ENCODE data around the gene APPBP2.
"Not testable (repeated sequence)": the region's sequence is repeated elsewhere in the genome, so short reads cannot be mapped to it uniquely, and the experiment has no call there.

Gene APPBP2

DNA sequence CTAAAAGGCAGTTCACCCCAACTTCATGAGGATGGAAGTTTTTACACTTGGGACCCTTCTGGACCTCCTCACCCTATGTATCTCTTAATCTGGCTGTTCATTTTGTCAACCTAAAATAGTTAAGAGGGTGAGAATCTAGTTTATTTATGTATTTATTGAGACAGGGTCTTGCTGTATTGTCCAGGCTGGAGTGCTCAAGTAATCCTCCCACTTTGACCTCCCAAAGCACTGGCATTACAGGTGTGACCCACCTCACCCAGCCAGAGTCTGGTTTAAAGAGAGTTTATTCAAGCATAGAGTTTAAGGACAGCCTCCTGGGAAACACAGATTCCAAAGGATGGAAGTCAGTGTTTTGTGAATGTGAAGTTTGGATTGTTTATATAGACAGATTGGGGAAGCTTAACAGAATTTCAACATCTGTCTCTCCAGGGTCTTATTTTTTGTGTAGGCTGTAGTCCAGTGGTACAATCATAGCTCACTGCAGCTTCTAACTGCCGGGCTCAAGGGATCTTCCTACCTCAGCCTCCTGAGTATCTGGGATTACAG is 8.0 kb upstream of the APPBP2 start:
- DNase-seq (ENCODE audit: low spot score): no peak

DNA sequence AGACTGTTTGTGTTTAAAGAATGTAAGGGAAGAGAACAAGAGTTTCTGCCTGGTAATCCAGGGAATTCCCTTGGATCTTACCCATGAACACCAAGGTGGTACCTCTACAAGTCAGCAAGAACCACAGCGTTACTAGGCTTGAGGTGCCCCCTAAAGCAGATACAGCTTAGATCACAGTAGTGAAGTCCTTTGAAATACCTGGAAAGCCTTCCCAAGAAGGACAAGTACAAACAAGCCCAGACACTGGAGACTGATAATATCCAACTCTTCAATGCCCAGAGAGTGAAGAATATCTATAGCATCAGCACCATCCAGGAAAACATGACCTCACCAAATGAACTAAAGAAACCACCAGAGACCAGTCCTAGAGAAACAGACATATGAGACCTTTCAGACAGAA is 3.8 kb upstream of the APPBP2 start:
- no peak for DNase-seq (ENCODE audit: low spot score)

DNA sequence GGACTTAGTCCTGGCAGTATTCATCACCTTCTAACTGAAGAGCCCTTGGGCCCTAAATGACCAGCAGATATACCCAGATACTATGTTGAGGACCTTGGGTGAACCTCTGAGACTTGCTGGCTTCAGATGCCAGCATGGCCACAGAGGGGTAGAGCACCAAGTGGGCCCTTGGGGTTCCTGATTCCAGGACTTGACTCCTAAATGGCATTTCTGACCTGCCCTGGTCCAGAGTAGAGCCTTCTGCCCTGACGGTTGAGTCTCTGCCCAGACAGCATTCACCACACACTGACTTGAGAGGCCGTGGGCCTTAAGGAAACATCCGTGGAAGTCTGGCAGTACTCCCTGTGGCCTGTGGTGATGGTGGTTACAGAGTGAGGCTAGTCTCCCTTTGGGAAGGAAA is 2.8 kb upstream of the APPBP2 start:
- no peak for DNase-seq (ENCODE audit: low spot score)

DNA sequence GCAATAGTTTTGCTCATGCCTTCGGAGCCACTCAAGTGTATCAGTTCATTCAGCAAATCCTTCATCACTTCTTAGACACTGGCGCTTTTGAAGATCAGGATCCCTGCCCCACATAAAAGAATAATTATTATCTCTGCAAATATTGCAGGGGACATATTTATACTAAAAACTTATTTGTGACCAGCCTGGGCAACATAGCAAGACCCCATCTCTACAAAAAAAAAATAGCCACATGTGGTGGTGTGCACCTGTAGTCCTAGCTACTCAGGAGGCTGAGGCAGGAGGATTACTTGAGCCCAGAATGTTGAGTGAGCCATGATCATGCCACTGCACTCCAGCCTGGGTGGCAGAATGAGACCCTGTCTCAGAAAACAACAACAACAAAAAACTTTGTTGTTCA is 1.7 kb upstream of the APPBP2 start:
- DNase-seq (ENCODE audit: low spot score): no peak

DNA sequence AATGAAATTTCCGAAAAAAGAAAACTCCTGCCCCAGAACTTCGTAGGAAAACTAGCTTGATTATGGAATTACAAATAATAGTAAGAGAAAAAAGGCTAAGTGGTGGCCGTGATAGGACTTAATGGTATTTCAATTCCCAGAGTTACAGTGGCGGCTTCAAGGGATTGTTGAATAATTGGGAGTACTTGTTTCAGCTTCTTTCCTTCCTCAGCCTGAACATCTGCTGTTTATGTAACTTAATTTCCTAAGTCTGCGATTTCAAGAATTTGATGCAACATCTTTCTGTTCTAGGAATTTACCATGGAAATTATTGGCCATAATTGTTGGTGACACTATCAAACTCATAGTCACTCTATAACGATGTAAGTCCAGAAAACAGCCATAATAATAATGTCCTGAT is 684 bp upstream of the APPBP2 start:
- no peak for DNase-seq (ENCODE audit: low spot score)

DNA sequence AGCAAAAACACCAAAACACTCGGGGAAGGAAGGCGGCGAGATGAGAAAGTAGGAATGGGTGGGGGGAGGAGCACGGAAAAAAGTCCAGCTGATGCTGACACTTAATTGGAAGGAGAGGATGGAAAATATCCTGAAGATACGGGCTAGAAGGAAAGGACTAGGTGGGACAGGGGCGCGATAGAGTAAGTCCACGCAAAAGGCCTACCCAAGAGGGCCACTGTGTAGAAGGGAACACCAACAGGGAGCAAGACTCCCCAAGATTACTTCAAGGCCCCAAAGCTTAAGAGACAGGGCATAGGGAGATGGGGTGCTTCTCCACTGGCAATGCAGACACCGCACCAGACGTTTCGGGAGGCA is 736 bp downstream of the APPBP2 start:
- no peak for DNase-seq (ENCODE audit: low spot score)

DNA sequence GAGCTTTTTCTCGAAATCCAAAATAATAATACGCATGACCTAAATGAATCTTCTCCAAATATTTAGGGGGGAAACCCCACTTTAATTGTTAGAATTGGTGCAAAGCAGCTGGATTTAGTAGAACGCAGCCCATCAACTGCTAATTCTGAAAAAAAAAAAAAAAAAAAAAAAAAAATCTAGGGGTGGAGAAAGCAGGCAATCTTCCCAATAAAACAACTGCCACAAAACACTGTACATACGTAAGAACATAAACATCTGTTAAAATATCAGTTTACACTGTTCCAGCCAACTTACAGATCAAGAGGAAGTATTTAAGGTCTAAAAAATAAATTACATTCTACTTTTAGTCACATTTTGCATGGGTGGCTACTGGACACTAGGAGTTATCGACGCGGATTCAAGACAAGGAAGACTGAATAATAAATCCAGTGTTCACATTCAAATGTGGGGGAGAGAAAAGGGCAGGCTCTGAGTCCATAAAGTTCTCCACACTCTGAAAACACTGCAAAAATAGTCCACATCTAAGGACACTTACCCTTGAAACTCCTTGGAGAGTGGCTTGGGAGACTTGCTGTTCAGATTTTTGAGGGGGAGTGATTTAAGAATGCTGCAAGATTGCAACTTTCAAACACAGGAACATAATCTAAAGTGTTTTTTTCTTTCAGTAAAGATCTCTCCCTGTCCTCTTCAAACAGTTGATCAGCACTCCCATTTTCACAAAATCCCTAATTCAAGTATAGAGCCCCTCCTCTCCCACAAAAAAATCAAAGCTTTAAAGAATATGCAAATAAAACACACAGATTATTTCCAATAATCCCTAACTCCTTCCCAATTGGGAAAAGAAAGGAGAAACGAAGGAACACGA is 1.3 kb downstream of the APPBP2 start:
- no peak for DNase-seq (ENCODE audit: low spot score)

DNA sequence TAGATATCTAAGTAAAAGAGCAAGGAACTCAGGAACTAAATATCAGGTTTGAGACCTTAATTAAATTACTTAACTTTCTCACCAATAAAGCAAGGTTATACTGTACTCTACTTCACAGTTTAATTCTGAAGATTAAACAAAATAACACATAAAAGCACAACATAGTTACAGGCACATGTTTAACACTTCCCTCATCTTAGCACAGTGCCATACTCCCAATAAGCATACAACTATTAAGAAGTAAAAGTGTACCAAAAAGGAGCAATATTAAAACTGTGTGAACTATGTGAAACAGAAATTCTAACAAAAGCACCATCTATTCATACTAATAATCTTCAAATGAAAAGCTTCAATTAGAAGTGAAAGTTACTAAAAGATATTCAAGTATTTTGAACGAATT is 2.2 kb downstream of the APPBP2 start:
- no peak for DNase-seq (ENCODE audit: low spot score)

DNA sequence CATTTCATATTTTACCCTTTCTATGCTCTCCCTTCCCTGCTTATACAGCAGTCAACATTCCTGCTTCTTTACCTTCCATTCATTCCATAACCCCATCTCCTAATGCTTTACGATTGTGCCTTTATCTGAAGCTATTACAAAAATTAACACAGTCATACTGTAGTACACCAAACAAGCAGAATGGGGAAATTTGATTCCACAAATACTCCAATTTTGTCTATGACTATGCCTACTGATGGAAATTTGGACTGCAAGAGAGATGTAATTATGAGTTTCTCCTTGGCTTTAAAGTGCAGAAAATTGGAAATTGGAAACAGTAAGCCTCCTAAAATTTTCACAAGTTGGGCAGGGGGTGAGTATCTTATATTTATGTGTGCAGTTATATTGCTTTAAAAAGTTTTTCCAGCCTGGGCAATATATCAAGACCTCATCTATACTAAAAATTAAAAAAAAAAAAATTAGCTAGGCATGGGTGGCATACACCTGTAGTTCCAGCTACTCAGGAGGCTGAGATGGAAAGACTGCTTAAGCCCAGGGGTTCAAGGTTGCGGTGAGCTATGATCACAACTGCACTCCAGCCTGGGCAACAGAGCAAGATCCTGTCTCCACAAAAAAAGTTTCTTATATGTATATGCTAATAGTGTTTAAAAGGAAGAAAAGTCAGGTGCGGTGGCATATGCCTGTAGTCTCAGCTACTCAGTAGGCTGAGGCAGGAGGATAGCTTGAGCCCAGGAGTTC is 3.0 kb downstream of the APPBP2 start:
- no peak for DNase-seq (ENCODE audit: low spot score)

DNA sequence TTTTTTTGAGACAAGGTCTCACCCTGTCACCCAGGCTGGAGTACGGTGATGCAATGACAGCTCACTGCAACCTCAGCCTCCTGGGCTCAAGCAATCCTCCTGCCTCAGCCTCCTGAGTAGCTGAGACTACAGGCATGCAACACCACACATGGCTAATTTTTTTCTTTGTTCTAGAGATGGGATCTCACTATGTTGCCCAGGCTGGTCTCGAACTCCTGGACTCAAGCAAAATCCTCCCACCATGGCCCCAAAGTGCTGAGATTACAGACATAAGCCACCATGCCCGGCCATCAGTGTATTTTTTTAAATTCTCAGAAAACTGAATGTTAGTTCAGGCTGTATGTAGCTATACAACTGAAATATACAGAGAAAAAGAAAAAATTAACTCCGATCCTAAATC is 6.2 kb downstream of the APPBP2 start:
- DNase-seq (ENCODE audit: low spot score): no peak

DNA sequence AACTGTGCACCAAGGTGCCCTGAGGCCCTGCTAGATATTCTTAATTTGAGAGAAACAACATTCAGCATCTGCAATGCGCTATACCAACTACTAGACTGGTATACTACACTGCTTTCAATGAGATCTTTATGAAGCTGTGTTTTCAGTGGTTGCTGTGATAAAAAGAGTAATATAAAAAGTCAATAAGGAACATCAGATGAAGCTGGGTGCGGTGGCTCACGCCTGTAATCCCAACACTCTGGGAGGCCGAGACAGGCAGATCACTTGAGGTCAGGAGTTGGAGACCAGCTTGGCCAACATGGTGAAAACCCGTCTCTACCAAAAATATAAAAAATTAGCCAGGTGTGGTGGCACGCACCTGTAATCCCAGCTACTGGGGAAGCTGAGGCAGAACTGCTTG is 10.4 kb downstream of the APPBP2 start:
- DNase-seq (ENCODE audit: low spot score): not testable (repeated sequence)

DNA sequence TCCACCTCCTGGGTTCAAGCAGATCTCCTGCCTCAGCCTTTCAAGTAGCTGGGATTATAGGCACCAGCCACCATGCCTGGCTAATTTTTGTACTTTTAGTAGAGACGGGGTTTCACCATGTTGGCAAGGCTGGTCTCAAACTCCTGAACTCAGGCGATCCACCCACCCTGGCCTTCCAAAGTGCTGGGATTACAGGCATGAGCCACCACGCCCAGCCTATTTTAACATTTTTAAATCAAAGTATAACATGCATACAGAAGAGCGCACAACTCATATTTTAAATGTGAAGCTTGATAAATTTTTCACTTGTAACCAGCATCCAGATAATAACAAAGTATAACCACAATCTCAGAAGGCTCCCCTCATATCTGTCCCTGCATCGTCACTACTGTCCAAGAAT is 10.8 kb downstream of the APPBP2 start:
- not testable (repeated sequence) for DNase-seq (ENCODE audit: low spot score)

DNA sequence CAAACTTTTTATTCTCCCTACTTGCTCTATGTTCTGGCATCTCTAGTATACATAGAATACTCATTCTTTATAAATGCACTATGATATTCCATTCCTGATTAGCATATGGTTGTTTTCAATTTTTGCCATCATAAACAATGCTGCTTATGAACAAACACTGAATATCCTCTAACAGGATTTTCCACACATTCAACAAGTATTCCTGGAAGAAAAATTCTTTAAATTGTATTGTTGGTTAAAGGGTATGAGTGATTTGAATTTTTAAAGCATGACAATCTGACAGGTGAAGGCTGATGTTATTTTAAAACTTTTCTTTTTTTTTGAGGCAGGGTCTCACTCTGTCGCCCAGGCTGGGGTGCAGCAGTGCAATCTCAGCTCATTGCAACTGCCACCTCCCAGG is 11.5 kb downstream of the APPBP2 start:
- DNase-seq (ENCODE audit: low spot score): no peak

DNA sequence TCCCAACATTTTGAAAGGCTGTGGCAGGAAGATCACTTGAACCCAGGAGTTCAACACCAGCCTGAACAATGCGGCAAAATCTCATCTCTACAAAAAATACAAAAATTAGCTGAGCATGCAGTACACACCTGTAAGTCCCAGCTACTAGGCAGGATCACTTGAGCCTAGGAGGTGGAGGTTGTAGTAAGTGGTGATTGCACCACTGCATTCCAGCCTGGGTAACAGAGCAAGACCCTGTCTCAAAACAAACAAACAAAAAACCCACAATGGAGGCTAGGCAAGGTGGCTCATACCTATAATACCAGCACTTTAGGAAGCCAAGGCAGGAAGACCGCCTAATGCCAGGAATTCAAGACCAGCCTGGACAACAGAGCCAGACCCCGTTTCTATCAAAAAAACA is 12.0 kb downstream of the APPBP2 start:
- no peak for DNase-seq (ENCODE audit: low spot score)

DNA sequence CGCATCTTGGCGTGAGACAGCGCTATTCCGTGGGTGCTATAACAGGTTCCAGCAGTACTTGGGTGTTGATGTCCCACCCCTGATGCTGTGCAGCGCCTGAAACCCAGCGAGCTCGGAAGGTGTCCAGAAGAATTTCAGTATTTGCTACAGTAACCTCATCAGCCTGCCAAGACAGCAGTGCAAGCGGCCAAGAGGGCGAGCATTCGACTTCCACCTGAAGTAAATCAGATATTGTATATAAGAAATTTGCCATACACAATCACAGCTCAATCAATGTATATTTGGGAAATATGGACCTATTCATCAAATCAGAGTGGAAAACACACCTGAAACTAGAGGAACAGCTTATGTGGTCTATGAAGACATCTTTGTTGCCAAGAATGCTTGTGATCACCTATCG is 13.0 kb downstream of the APPBP2 start:
- DNase-seq (ENCODE audit: low spot score): no peak

DNA sequence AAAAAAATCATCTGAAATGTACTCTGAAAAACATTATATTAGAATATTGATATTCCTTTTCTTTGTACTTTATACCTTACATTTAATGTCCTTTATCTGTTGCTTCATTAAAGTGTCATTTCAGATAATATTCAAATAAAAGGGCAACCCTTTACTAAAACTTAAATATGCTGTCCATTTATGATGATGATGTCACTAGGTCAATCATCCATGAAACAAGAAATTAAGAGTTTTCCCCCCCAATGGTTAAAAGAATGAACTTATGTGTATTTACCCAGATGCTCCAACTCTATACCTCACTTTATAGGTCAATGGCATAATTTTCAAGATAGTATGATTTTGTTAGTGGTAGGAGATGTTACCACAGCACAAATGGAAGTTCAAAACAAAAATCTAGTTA is 15.3 kb downstream of the APPBP2 start:
- DNase-seq (ENCODE audit: low spot score): no peak

DNA sequence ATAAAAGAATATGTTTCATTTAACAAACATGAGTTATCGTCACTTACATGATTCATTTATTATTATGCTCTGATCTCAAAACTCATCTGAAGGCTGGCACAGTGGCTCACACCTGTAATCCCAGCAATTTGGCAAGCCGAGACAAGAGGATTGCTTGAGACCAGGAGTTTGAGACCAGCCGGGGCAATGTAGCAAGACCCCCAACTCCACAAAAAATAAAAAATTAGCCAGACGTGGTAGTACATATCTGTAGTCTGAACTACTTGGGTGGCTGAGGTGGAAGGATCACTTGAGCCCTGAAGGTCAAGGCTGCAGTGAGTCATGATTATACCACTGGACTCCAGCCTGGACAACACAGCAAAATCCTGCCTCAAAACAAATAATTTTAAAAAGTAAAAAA is 16.0 kb downstream of the APPBP2 start:
- DNase-seq (ENCODE audit: low spot score): no peak

DNA sequence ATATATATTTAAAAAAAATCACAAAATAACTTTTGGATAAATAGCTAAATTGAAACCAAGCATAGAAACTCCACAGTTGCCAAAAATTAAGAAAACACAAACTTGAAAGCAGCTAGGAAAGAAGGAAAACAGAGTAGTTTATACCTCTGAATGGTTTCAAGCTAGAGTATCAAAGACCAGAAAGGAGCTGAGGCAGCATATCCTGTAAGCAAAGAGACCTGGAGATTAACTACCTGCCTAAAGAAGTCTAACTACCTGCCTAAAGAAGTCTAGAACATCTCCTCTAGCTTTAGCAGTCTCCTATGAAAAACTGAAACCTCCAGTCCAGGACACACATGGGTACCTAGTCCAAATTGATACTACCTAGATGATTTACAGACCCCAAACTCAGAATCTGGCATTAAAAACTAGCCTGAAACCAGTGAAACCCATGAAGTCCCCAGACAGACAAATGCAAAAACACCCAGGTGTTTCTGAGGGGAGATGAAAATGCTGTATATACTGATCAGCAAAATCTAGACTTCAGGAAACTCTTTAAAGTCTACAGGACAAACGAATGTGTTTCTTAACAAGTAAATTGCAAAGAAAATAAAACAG is 17.6 kb downstream of the APPBP2 start:
- DNase-seq (ENCODE audit: low spot score): no peak

DNA sequence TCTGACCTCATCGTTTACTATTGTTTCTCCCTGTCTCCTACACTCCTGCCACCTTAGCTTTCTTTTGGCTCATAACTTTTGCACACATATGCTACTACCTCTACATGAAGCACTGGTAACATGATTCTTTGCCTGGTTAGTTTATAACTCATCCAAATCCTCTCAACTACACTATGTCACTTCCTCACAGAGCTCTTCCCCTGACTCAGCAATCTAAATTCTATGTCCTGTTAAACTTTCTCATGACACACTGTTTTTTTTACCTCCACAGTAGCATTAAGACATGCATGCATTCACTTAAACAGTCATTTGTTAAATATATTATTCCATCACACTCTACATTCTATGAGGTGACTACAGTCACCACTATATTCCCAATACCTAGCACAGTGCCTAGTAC is 19.7 kb downstream of the APPBP2 start:
- no peak for DNase-seq (ENCODE audit: low spot score)

DNA sequence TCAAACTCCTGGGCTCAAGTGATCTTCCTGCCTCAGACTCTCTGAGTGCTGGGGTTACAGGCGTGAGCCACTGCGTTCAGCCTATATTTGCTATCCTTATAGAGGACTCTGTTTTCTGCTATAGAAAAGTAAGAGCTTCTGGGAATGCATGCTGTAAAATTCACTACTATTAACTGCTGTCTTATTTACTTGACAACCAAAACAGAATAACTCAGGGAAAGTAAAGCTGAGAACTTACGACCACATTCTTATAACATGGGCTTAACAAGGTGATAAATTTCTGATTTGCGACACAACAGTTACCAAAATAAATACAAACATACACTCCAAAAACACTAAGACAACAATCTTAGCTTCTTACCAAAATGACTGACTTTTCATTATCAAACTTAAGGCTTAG is 23.9 kb downstream of the APPBP2 start:
- no peak for DNase-seq (ENCODE audit: low spot score)

DNA sequence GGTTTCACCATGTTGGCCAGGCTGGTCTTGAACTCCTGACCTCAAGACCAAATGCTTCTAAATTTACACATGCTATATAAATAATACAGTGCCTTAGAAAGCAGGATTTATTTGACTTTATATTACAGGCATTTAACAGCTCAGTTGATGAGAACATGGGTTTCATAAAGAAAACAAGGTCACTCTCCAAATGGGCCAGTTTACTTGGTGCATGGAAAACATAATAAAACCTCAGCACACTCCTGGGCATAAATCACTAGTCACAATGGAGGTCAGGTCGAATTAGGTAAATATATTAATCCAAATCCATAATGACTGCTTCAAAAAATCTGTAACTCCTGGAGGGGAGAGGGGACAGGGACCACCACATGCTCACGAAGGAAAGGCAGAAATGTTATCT is 24.5 kb downstream of the APPBP2 start:
- DNase-seq (ENCODE audit: low spot score): no peak

DNA sequence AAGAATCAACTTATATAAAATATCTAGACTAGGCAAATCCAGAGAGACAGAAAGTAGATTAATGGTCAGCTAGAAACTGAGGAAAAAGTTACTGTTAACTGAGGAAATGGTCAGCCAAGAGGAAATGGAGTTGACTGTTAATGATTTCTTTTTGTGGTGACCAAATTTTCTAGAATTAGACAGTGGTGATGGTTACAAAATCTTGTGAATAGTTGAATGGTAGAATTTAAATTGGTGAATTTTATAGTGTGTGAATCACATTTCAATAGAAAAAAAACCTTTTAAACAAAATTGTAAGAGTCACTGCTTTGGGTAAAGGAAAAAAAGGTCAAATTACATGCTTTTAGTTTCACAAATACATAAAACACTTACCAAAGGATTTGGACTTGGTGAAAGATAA is 30.0 kb downstream of the APPBP2 start:
- DNase-seq (ENCODE audit: low spot score): no peak

DNA sequence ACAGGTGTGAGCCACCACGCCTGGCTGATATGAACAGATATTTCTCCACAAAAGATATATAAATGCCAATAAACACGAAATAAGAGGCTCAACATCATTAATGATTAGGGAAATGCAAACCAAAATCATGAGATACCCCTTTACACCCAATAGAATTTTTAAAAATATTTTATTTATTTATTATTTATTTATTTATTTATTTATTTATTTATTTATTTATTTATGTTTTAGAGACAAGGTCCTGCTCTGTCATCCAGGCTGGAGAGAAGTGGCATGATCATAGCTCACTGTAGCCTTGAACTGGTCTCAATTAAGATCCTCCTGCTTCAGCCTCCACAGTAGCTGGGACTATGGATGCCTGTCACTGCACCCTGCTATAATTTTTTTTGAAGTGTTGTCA is 30.8 kb downstream of the APPBP2 start:
- DNase-seq (ENCODE audit: low spot score): no peak
